CD4-positive, alpha-beta T cell treated with Interleukin-12 subunit alpha and Interleukin-12 subunit beta, for 1 hour (primary cell): ENCODE data around the gene PIK3R5.

Experiments
- DNase-seq: peaks from one replicate; pipeline ENCODE4 v3.0.0-alpha.2; 2020

The PIK3R5 gene

DNA sequence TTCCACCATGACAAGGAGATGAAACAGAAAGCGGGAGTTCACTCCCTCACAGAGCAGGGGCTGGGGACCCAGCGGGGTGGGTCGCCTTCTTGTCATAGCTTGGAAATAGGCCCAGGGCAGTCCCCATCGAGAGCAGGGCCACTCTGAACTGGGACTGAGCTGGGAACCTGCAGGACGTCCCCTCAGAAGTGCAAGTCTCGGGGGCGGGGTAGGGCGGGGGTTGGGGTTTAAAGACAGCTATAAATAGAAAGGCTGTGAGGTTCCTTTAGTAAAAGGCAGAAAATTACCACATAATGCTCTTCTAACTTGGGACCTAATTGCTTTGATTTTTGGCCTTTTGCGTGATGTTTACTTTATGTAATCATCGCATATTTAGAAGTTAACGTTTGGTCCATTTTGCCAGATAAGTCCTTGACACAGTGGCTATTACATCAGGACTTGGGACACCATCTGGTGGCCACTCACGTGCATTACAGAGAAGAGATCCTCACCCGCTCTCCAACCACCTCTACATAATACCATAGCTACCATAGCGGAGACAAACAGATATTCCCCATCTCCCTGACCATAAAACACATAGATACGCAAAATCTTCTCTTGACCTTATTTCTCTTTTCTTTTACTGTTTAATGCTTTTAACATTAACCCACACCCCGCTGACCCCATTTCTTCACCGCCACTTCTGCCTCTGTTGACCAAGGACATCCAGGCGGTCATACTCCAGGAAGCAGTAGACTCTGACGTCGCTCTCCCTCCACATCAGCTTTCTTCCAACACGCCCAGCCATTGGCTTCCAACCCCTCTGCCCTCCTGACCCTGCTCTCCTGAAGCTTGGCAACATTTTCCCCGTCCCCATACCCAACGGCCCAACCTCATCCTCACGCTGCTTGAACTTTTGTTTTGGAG is 70.6 kb downstream of the PIK3R5 start:
- peak; percentile 67 for DNase-seq

DNA sequence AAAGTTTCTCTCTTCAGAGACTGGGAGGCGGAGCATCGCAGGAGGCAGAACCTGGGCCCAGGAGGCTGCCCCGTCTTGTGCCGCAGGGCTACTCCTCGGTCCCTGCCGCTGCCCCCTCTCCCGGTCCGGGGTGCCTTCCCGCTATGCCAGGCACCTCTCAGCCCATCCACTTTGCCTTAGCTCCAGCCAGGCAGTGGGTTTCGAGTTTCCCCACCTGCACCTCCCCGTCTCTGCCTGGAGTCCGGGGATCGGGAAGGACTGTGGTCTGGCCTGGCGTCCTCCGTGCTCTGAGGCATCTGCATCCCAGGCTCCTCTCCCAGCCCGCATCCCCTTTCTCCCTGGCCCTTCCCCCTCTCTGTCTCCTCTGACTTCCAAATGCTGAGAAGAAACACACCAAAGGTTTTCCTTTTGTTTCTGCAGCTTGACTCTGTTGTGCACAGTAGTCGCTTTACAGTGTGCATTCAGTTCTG is 71.3 kb downstream of the PIK3R5 start:
- no peak for DNase-seq

DNA sequence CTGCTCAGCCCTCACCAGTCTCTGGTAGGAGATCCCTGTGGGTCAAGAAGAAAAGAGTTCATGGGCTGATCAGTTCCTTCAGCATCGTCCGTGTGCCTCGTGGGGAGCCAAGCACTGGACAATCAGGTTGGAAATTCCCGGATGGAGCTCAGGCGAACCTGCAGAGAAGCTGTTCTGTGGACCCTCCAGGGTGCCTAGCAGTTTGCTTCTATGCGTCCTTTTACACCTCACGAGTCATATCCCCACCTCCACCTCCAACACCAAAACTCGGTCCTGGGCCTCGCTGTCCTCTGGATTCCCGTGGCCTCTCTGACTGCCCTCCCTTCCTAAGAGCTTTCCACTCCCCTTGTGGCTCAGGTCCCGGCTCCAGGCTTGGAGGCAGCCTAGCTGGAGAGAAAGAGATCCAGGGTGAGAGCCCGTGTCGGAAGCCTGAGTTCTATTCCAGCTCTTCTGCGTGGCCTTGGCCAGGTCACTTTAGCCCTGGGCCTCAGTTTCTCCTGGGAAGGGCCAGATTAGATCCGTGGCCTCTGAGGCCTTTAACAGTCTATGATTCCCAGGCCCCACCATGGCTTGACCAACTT is 71.8 kb downstream of the PIK3R5 start:
- no peak for DNase-seq

DNA sequence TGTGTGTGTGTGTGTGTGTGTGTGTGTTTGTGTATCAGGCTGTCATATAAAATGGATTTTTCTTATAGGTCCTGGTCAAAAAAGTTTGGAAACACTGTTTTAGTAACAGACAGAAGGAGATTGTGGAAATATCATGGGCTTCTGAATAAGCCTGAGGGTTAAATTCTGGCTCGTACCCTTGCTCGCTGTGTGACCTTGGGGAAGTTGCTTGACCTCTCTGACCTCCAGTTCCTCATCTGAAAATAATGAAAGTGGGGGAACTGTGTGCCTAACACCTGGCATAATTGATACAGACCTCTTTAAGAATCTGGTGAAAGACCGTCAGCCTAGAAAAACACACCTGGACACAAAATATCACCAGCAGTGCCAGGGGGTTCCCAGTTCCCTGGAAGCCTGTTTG is 72.4 kb downstream of the PIK3R5 start:
- DNase-seq, result no peak

DNA sequence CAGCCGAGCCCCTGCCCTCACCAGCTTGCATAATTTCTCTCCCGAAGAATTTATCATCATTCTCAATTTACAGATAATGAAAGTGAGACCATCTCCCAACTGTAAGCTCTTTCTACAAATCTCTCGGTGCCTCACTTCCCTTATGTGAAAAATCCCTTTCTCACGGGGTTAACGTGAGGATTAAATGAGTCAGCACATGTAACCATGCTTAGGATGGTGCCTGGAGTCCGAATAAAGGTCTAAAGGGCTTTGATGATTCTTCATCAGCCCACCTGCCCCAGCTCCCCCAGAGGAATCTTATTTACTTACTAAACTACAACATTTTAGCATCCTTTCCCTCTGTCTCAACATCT is 73.2 kb downstream of the PIK3R5 start:
- no peak for DNase-seq

DNA sequence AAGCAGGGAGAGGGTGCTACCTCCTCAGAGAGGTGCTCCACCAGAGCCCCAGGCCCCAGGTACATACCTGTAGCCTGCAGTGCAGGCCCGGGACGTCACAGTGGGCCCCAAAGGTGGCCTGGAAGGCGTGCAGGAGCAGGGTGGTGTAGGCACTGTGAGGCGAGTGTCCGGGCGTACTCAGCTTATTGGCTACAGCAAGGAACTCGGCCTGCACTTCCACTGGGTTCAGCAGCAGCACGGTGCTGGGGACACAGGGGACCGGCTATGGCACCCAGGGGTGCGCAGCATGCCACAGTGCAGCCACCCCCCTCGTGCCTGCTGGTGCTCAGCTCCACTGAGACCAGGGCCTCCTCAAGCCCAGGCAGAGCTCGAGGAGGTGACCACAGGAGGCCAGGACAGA is 74.8 kb downstream of the PIK3R5 start:
- no peak for DNase-seq

DNA sequence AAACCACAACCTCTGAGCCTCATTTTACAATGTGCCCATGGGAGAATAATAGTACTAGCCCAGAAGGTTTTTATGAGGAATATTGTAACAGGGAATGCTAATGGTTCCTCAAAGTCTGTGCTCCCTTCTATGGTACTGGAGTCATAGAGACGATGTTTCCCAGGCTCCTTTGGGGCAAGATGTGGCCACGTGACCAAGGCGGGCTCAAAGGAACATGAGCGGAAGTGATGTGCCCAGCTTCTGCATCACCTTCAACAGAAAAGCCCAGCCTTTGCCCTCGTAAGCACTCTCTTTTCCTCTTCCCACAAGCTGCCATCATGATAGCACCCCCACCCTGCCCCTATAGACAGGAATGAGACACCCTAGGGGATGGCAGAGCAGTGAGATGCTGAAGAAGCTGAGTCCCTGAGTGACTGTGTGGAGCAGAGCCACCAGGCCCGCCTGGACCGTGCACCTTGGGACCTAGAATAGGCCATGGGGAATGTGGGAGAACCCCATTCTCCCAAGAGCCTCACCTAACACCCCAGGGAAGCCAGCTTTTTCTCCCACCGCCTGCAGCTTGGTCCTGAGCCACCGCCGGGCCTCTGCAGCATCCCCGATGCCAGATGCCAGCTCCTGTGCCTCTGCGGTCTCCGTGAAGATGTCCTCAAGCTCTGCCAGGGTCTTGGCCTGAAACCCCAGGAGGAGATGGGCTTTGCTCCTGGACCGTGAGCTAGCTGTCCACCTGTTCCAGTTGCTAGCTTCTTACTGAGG is 75.9 kb downstream of the PIK3R5 start:
- no peak for DNase-seq

DNA sequence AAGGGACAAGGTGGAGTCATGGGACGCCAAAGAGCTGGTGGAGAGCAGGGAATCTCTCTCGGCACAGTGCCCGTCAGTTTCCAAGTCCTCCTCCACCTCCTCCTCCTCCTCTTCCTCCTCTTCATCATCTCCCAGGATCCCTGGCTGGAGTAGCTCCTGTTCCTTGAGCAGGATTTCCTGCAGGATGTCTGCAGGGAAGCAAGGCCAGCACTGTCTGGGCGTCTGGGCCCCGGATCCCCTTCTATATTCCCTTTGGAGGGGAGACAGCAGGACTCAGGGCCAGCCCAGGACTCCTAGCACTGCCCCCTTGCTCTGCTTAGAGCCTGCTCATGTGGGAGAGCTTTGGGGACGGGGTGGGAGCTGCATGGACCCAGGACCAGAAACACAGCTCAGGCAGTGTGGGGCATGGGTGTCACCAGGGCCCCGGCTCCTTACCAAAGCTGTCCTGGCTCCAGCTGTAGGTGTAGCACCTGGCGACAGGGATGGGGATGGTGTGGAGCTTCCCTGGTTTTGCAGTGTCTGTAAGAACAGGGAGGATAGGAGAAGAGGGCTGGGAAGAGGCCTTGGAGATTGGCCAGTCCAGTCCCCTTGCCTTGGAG is 76.7 kb downstream of the PIK3R5 start:
- DNase-seq, result no peak

DNA sequence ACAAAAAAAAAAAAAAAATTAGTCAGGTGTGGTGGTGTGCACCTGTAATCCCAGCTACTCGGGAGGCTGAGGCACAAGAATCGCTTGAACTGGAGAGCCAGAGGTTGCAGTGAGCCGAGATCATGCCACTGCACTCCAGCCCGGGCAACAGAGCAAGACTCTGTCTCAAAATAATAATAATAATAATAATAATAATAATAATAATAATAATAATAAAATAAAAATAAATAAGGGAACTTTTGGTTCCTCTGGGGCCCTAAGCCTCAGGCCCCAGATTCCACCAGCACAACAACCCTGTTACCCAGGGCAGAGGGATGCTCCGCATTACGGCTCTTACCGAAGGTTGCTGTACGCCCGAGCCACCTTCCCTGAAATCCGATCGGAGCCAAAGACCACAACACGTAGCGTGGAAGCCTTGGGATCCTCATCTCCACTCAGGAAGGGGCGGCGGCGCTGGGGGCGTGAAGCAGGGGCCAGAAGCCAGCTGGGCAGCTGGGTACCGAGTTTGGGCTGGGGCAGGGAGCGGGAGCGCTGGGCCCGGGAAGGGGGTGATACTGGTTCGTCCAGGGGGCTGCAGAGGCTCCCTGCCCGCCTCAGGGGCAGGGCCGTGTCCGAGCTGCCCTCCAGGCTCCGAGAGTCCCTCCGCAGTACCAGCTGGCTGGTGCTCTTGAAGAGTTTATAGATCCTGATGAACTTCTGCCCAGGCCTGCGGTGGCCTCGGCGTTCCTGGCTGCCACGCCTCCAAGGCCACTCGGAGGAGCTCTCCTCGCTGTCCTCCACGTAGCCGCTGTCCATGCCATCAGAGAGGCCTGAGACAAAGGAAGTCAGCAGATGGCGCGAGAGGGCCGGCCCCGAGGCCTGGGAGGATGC is 77.4 kb downstream of the PIK3R5 start:
- no peak for DNase-seq

DNA sequence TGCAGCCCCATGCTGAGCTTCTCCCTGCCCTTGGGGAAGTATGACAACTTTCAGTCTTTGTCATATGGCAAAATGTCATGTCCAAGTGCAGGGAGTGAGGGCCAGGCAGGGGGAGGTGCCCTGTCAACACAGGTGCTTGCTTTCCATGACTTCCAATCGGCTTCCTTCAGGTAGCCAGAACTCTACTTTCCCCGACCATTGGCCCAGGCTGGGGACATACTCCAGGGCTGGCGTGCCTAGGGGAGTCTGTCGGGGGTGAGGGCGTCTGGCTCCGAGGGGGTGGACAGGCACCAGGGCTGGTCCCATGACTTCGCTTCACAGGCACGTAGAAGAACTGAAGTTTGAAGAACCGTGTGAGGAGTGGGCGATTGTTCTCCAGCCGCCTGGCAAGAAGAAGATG is 78.2 kb downstream of the PIK3R5 start:
- DNase-seq, result no peak

DNA sequence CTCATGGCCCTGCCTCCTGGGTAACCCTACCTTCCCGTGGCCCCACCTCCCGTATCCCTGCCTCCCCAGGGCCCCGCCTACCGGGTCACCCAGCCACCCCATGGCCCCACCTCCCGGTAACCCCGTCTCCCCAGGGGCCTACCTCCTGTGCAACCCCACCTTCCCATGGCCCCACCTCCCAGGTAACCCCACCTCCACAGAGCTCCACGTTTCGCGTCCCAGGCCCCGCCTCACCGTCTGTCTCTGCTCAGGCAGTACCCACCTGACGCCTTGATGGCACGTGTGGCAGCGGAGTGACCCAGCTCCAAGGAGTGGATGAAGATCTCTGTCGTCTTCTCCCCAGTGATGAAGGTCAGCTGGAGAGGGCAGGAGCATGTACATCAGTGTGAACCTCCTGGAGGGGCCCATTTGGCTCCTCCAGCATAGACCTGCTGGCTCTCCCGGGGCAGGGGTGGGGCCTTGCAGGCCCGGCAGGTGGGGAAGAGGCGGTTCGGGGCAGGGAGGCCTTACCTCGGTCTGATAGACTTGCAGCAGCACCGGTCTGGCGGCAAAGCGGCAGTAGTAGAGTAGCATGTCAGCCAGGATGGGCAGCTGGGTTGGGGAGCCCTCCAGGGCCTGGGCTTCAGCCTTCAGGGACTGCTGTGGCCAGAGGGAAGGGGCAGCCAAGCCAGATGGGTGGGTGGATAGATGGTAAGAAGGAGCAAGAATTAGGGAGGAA is 79.4 kb downstream of the PIK3R5 start:
- no peak for DNase-seq

DNA sequence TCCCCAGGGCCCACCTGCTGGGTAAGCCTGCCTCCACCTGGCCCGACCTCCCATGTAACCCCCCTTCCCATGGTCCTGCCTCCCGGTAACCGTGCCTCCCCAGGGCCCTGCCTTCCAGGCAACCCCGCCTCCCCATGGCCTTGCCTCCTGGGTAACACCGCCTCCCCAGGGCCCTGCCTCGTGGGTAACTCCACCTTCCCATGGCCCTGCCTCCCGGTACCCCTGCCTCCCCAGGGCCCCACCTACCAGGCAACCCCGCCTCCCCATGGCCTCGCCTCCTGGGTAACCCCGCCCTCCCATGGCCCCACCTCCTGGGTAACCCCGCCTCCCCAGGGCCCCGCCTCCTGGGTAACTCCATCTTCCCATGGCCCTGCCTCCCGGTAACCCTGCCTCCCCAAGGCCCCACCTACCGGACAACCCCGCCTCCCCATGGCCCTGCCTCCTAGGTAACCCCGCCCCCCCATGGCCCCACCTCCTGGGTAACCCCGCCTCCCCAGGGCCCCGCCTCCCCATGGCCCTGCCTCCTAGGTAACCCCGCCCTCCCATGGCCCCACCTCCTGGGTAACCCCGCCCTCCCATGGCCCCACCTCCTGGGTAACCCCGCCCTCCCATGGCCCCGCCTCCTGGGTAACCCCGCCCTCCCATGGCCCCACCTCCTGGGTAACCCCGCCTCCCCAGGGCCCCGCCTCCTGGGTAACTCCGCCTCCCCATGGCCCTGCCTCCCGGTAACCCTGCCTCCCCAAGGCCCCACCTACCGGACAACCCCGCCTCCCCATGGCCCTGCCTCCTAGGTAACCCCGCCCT is 80.1 kb downstream of the PIK3R5 start:
- DNase-seq, result peak; percentile 57

DNA sequence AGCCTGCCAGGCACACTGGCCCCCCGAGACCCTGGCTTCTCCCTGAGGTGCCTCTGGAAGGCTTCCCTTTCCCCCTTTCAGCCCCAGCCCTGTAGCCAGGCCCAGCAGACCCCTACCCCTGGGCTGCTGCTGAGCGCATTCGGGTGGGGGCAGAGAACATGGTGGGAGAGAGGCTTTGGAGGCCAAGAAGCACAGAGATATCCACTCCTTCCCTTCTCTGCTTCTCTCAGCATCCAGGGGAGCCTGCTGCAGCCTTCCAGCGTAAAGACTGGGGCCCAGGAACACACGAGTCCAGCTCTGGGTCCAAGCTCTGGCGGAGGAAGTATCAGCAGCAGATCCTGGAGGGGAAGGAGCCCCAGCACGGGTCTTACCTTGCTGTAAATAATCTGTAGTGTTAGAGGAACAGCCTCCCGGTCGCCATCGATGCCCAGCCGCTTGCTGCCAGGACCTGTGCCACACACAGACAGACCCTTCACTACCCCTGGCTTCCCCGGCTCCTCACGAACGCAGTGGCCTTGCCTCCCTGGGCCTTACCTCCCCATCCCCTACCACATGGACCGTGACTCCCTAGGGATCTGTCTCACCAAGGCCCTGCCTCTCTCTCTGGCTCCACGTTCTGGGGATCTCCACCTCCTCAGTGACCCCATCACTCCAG is 81.0 kb downstream of the PIK3R5 start:
- no peak for DNase-seq

DNA sequence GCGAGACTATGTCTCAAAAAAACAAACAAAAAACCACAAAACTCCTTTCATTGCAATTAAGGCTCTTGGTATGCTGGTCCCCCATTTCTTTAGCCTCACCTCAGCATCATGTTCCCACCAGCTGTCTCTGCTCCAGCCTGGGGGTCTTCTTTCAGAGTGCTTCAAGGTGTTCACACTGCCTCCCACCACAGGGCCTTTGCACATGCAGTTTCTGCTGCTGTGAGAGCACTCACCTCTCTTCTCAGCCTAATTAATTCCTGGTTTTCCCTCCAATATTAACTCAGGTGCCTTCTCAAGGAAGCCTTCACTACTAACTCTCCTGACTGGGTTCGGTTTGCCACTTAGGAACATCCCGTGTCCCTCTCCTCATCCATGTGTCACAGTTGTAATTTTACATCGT is 82.2 kb downstream of the PIK3R5 start:
- DNase-seq, result no peak

DNA sequence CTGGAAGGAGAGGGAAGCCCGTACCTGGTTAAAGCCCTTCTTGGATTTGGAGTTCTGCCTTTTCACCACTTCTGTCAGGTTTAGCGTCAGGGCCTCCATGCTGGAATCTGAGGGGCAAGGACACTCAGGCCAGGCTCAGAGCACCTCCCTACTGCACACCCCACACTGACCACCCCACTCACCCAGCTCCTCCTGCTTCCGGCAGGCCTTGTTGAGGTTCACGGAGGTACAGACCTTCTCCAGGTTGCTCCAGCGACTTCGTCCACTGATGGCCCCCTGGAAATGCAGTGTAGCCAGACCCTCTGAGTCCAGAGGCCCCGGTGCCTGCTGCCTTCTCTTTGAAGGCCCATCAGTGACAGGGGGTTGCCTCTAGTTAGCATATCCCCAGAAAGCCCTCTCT is 83.9 kb downstream of the PIK3R5 start:
- no peak for DNase-seq

DNA sequence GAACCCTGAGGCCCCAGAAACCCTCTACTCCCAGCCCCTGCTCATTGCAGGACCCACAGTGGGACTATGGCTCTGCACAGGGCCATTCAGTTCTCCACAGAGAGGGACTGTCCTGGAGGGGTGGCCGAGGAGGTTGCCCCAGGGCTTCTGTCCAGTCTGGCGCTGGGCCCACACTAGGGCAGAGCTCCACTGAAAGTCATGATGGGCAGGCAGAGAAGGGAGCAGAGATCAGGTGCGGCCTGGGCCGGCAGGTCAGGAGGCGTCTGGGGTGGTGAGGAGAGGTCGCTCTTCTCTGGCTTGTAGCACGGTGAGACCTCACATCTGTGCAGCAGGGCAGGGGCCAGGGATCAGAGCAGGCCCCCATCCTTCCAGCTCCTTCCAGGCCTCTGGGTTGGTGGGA is 85.0 kb downstream of the PIK3R5 start:
- no peak for DNase-seq

DNA sequence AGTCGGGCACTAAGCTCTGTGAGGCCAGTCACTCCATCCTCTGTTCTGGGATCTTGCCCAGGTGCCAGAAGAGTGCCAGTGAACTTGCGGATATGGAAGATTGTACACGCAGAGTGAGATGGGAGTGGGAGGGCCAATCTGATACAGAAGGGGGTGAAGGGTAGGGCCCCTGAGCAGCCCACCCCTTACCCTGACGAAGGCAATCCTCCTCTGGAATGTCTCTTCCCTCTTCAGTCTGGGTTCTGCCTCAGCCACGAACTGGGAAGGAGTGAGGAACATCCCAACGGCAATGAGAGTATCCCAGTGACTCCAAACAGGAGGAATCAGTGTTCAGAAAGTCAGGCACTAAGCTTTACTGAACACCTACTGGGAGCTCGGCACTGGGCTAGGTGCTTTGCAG is 86.1 kb downstream of the PIK3R5 start:
- no peak for DNase-seq

DNA sequence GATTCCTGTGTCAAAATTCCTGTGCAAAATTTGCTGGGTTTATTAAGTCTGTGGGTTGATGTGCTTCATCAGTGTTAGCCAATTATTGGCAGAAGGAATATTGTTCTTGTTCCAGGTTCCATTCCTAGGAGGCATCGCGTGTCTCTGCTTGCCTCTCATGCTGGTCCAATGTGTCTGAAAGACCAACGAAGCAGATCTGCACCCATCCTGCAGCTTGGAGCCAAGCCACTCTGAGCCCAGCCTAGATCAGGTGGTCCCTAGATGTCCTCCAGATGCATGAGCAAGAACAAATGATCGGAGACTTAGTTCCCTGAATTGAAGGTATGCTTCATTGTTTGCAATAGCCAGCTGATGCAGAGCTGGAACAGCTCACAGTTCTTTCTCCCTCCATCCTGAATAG is 87.5 kb downstream of the PIK3R5 start:
- DNase-seq, result no peak

DNA sequence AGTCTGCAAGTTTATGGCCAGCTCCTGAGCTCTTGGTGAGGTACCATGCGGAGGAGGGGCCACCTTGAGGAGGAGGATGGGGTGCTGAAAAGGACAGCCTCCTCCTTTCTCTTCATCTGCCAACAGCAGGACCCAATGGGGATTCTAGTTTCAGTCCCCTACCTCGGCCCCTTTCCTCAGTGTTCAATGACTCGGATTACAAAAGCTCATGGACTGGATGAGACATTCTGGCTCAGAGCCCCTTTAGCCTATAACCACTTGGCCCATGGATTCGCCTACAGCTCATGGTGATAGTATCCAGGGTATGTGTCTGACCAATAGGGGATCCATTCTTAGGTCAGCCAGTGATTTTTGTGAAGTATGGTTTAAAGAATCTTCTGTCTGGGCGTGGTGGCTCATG is 89.5 kb downstream of the PIK3R5 start:
- DNase-seq, result no peak

DNA sequence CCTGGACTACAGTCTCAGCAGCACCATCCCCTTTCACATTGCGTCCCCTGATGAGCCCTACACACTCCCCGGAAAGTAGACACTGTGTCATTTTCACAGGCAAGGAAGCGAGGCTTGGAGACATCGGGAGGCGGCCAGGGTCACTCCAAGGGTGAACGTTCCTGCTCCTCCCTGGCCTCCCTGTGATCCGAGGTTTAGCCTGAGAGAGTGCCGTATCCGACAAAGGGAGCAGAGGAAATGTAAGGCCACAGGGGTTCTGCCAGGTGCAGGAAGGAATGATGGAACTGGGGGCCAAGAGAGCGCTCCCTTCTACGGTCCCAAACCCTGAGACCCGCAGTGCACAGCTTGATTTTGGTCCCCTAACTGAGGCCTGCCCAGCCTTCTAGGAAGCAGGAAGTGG is 90.1 kb downstream of the PIK3R5 start:
- DNase-seq, result no peak
